ENCODE data around the gene ATP6V0B. TPM values are rescaled to one million over a fixed set of nuclear protein-coding genes. Genes with fewer than 3 reads are reported as not detected.

The ATP6V0B gene
- total RNA-seq, 2 donors from 2014 or later, result 73.5 to 103 TPM

DNA sequence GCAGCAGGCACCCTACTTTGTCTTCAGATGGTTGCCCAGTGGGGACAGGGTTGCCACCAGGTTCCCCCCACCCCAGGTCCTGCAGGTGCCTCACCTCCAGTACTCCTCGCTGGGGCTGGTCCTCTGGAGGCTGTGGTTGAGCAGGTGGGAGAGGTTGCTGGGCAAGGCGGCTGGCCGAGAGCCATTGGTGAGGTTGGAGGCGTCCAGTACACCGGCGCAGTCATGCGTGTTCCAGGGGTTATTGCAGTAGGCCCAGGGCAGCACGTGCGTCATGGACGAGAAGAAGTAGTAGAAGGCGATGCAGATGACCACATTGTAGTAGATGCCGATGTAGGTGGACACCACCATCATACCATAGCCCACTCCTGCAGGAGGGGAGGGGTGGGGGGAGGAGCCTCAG, 33.5 kb downstream of the ATP6V0B start:
- no peak for TF ChIP-seq POLR2A (IDR thresholded peaks at IDR 0.05)
- no peak for TF ChIP-seq CTCF (IDR thresholded peaks at IDR 0.05)
- Histone ChIP-seq H3K4me3 (no peak overlapping the region), H3K27me3 (no peaks in the 10 kb centered on the region), H3K4me1 (peaks cover 23% of the 10 kb centered on the region), H3K27ac (no peak overlapping the region), H3K36me3 (replicated peaks in 1 of 2; ENCODE audit: insufficient read depth in 1 of 2, low read depth in 2 of 2) (no peaks in the 10 kb centered on the region), H3K9me3 (no peaks in the 10 kb centered on the region)
- DNase-seq (no peak), ATAC-seq (no peak)
- intact Hi-C loops (cut with DNase I), result no loop called here
- 92 to 95% methylated on average over 12 of the region's 12 CpGs for WGBS, 2 donors

- DNase-seq (no peak), ATAC-seq (no peak)
- TF ChIP-seq CTCF (IDR thresholded peaks at IDR 0.05) (no peak), POLR2A (IDR thresholded peaks at IDR 0.05) (no peak)
- no peaks in the 10 kb centered on the region for H3K36me3 ChIP-seq (replicated peaks in 1 of 2; ENCODE audit: insufficient read depth in 1 of 2, low read depth in 2 of 2)
- no peaks in the 10 kb centered on the region for H3K27me3 ChIP-seq
- no peaks in the 10 kb centered on the region for H3K9me3 ChIP-seq
- intact Hi-C loops (cut with DNase I), result no loop called here
- peaks cover 19% of the 10 kb centered on the region for H3K4me1 ChIP-seq
- no peak overlapping the region for H3K27ac ChIP-seq
- 70 to 84% methylated on average over 4 to 10 of the region's 11 CpGs for WGBS, 2 donors
- H3K4me3 ChIP-seq, result no peak overlapping the region
Observed at GRCh38 chr1:44010935-44011471, 36.2 kb downstream of the ATP6V0B start.

GRCh38 chr1:44012404-44012803, 37.6 kb downstream of the ATP6V0B start:
- intact Hi-C loops (cut with DNase I), result no loop called here
- 44 to 68% methylated on average over 2 of the region's 2 CpGs for WGBS, 2 donors
- no peak overlapping the region for H3K27ac ChIP-seq
- no peak overlapping the region for H3K4me3 ChIP-seq
- no peak for ATAC-seq
- peak in 3 of 4 donors; percentile 32 to 44 (median 42) for DNase-seq
- H3K36me3 ChIP-seq (replicated peaks in 1 of 2; ENCODE audit: insufficient read depth in 1 of 2, low read depth in 2 of 2), result no peaks in the 10 kb centered on the region
- TF ChIP-seq CTCF (IDR thresholded peaks at IDR 0.05) (no peak), POLR2A (IDR thresholded peaks at IDR 0.05) (no peak)
- peaks cover 19% of the 10 kb centered on the region for H3K4me1 ChIP-seq
- no peaks in the 10 kb centered on the region for H3K27me3 ChIP-seq
- no peaks in the 10 kb centered on the region for H3K9me3 ChIP-seq

- TF ChIP-seq POLR2A (IDR thresholded peaks at IDR 0.05) (no peak), CTCF (IDR thresholded peaks at IDR 0.05) (no peak)
- intact Hi-C loops (cut with DNase I), result no loop called here
- no peak overlapping the region for H3K4me3 ChIP-seq
- H3K9me3 ChIP-seq, result no peaks in the 10 kb centered on the region
- peak in 1 of 4 donors; percentile 29 for DNase-seq
- no peaks in the 10 kb centered on the region for H3K36me3 ChIP-seq (replicated peaks in 1 of 2; ENCODE audit: insufficient read depth in 1 of 2, low read depth in 2 of 2)
- ATAC-seq, result no peak
- WGBS, 2 donors, result 49 to 58% methylated on average over 2 to 13 of the region's 13 CpGs
- no peaks in the 10 kb centered on the region for H3K27me3 ChIP-seq
- no peak overlapping the region for H3K27ac ChIP-seq
- peaks cover 19% of the 10 kb centered on the region for H3K4me1 ChIP-seq
Observed at GRCh38 chr1:44012941-44013609, 38.3 kb downstream of the ATP6V0B start.

DNA sequence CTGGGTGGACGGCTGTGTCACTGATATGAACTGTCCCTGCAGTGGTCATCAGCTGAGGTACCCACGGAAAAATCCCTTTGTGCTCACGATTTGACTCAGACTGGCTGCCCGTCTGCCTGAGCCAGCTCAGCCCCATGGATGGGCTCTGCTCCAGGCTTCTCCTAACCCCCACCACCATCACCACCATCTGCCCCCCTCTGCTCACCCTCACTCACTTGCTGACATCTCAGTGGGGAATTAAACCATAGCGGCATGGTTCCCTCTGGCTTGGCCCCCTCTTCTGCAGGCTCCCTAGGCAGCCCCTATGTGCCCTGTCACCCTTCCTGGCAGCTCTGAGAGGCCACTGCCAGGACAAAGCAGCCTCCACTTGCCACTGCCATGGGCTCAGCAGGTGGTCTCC, 39.2 kb downstream of the ATP6V0B start:
- TF ChIP-seq CTCF (IDR thresholded peaks at IDR 0.05) (no peak), POLR2A (IDR thresholded peaks at IDR 0.05) (no peak)
- no peaks in the 10 kb centered on the region for H3K9me3 ChIP-seq
- no peak overlapping the region for H3K27ac ChIP-seq
- no peak for DNase-seq
- no peaks in the 10 kb centered on the region for H3K36me3 ChIP-seq (replicated peaks in 1 of 2; ENCODE audit: insufficient read depth in 1 of 2, low read depth in 2 of 2)
- whole genome bisulfite sequencing, 2 donors, result 73 to 74% methylated on average over 5 of the region's 5 CpGs
- ATAC-seq, result no peak
- H3K4me3 ChIP-seq, result no peak overlapping the region
- no peaks in the 10 kb centered on the region for H3K27me3 ChIP-seq
- intact Hi-C loops (cut with DNase I), result no loop called here
- peaks cover 19% of the 10 kb centered on the region for H3K4me1 ChIP-seq

Data from body of pancreas (tissue), 4 donors.